ENCODE data around the gene CCDC197.

Gene CCDC197

GRCh38 chr14:93974299-93974698, 22.8 kb upstream of the CCDC197 start:
- Histone ChIP-seq H3K4me3 (ENCODE audit: low read length) (no peak overlapping the region), H3K36me3 (ENCODE audit: control insufficient read depth, insufficient read depth, low read length) (no peaks in the 10 kb centered on the region), H3K4me1 (ENCODE audit: control insufficient read depth, insufficient read depth, low read length) (peaks cover 15% of the 10 kb centered on the region), H3K27me3 (ENCODE audit: control insufficient read depth, insufficient read depth, low read length) (no peaks in the 10 kb centered on the region), H3K9me3 (ENCODE audit: control insufficient read depth, low read length) (no peaks in the 10 kb centered on the region), H3K9ac (ENCODE audit: low read length) (no peak overlapping the region)

- peaks cover 15% of the 10 kb centered on the region for H3K4me1 ChIP-seq (ENCODE audit: control insufficient read depth, insufficient read depth, low read length)
- no peaks in the 10 kb centered on the region for H3K27me3 ChIP-seq (ENCODE audit: control insufficient read depth, insufficient read depth, low read length)
- H3K4me3 ChIP-seq (ENCODE audit: low read length): no peak overlapping the region
- no peaks in the 10 kb centered on the region for H3K9me3 ChIP-seq (ENCODE audit: control insufficient read depth, low read length)
- H3K9ac ChIP-seq (ENCODE audit: low read length): no peak overlapping the region
- no peaks in the 10 kb centered on the region for H3K36me3 ChIP-seq (ENCODE audit: control insufficient read depth, insufficient read depth, low read length)
These were observed 22.3 kb upstream of the CCDC197 start for GRCh38 chr14:93974833-93975232.

- Histone ChIP-seq H3K4me3 (ENCODE audit: low read length) (no peak overlapping the region), H3K4me1 (ENCODE audit: control insufficient read depth, insufficient read depth, low read length) (peaks cover 8% of the 10 kb centered on the region), H3K36me3 (ENCODE audit: control insufficient read depth, insufficient read depth, low read length) (no peaks in the 10 kb centered on the region), H3K9ac (ENCODE audit: low read length) (no peak overlapping the region), H3K9me3 (ENCODE audit: control insufficient read depth, low read length) (no peaks in the 10 kb centered on the region), H3K27me3 (ENCODE audit: control insufficient read depth, insufficient read depth, low read length) (no peaks in the 10 kb centered on the region)
These were observed 21.2 kb upstream of the CCDC197 start for GRCh38 chr14:93975791-93976476.

- Histone ChIP-seq H3K4me3 (ENCODE audit: low read length) (no peak within 1 kb of the TSS), H3K27me3 (ENCODE audit: control insufficient read depth, insufficient read depth, low read length) (no peaks in the 10 kb centered on the region), H3K36me3 (ENCODE audit: control insufficient read depth, insufficient read depth, low read length) (no peaks in the 10 kb centered on the region), H3K9ac (ENCODE audit: low read length) (no peak within 1 kb of the TSS), H3K9me3 (ENCODE audit: control insufficient read depth, low read length) (no peaks in the 10 kb centered on the region), H3K4me1 (ENCODE audit: control insufficient read depth, insufficient read depth, low read length) (peaks cover 4% of the 10 kb centered on the region)
These were observed 20.5 kb upstream of the CCDC197 start, which contains the start of gene ASB2 for GRCh38 chr14:93976477-93977057. ASB2 (minus strand) TSS chr14:93976570; CDS start chr14:93964539, 12,031 bp downstream.

- no peaks in the 10 kb centered on the region for H3K9me3 ChIP-seq (ENCODE audit: control insufficient read depth, low read length)
- H3K27me3 ChIP-seq (ENCODE audit: control insufficient read depth, insufficient read depth, low read length): no peaks in the 10 kb centered on the region
- H3K4me3 ChIP-seq (ENCODE audit: low read length): no peak overlapping the region
- H3K36me3 ChIP-seq (ENCODE audit: control insufficient read depth, insufficient read depth, low read length): no peaks in the 10 kb centered on the region
- peaks cover 4% of the 10 kb centered on the region for H3K4me1 ChIP-seq (ENCODE audit: control insufficient read depth, insufficient read depth, low read length)
- H3K9ac ChIP-seq (ENCODE audit: low read length): no peak overlapping the region
These were observed 19.9 kb upstream of the CCDC197 start for GRCh38 chr14:93977171-93977570.

GRCh38 chr14:93977790-93978581, 19.1 kb upstream of the CCDC197 start:
- no peak overlapping the region for H3K9ac ChIP-seq (ENCODE audit: low read length)
- H3K27me3 ChIP-seq (ENCODE audit: control insufficient read depth, insufficient read depth, low read length): no peaks in the 10 kb centered on the region
- no peak overlapping the region for H3K4me3 ChIP-seq (ENCODE audit: low read length)
- H3K9me3 ChIP-seq (ENCODE audit: control insufficient read depth, low read length): no peaks in the 10 kb centered on the region
- no peaks in the 10 kb centered on the region for H3K36me3 ChIP-seq (ENCODE audit: control insufficient read depth, insufficient read depth, low read length)
- H3K4me1 ChIP-seq (ENCODE audit: control insufficient read depth, insufficient read depth, low read length): peaks cover 4% of the 10 kb centered on the region

GRCh38 chr14:93978735-93979134, 18.4 kb upstream of the CCDC197 start:
- H3K36me3 ChIP-seq (ENCODE audit: control insufficient read depth, insufficient read depth, low read length): no peaks in the 10 kb centered on the region
- no peaks in the 10 kb centered on the region for H3K9me3 ChIP-seq (ENCODE audit: control insufficient read depth, low read length)
- no peaks in the 10 kb centered on the region for H3K27me3 ChIP-seq (ENCODE audit: control insufficient read depth, insufficient read depth, low read length)
- H3K4me3 ChIP-seq (ENCODE audit: low read length): no peak overlapping the region
- H3K4me1 ChIP-seq (ENCODE audit: control insufficient read depth, insufficient read depth, low read length): peaks cover 4% of the 10 kb centered on the region
- no peak overlapping the region for H3K9ac ChIP-seq (ENCODE audit: low read length)

- H3K27me3 ChIP-seq (ENCODE audit: control insufficient read depth, insufficient read depth, low read length): no peaks in the 10 kb centered on the region
- no peak overlapping the region for H3K9ac ChIP-seq (ENCODE audit: low read length)
- no peaks in the 10 kb centered on the region for H3K9me3 ChIP-seq (ENCODE audit: control insufficient read depth, low read length)
- H3K36me3 ChIP-seq (ENCODE audit: control insufficient read depth, insufficient read depth, low read length): no peaks in the 10 kb centered on the region
- peaks cover 4% of the 10 kb centered on the region for H3K4me1 ChIP-seq (ENCODE audit: control insufficient read depth, insufficient read depth, low read length)
- no peak overlapping the region for H3K4me3 ChIP-seq (ENCODE audit: low read length)
These were observed 16.5 kb upstream of the CCDC197 start for GRCh38 chr14:93980456-93981201.

GRCh38 chr14:93981316-93982229, 15.5 kb upstream of the CCDC197 start:
- Histone ChIP-seq H3K27me3 (ENCODE audit: control insufficient read depth, insufficient read depth, low read length) (no peaks in the 10 kb centered on the region), H3K36me3 (ENCODE audit: control insufficient read depth, insufficient read depth, low read length) (no peaks in the 10 kb centered on the region), H3K4me3 (ENCODE audit: low read length) (no peak overlapping the region), H3K9ac (ENCODE audit: low read length) (no peak overlapping the region), H3K4me1 (ENCODE audit: control insufficient read depth, insufficient read depth, low read length) (peaks cover 4% of the 10 kb centered on the region), H3K9me3 (ENCODE audit: control insufficient read depth, low read length) (no peaks in the 10 kb centered on the region)

- H3K4me1 ChIP-seq (ENCODE audit: control insufficient read depth, insufficient read depth, low read length): no peaks in the 10 kb centered on the region
These were observed 14.7 kb upstream of the CCDC197 start for GRCh38 chr14:93982230-93983007.

More at GRCh38 chr14:93982230-93983007, 14.7 kb upstream of the CCDC197 start:
- H3K9ac ChIP-seq (ENCODE audit: low read length): no peak overlapping the region
- no peaks in the 10 kb centered on the region for H3K9me3 ChIP-seq (ENCODE audit: control insufficient read depth, low read length)
- H3K36me3 ChIP-seq (ENCODE audit: control insufficient read depth, insufficient read depth, low read length): no peaks in the 10 kb centered on the region
- H3K4me3 ChIP-seq (ENCODE audit: low read length): no peak overlapping the region
- H3K27me3 ChIP-seq (ENCODE audit: control insufficient read depth, insufficient read depth, low read length): no peaks in the 10 kb centered on the region
